B cell (primary cell): Measurements from ENCODE around the gene MGA. TPM values are rescaled to one million over a fixed set of nuclear protein-coding genes. Genes with fewer than 3 reads are reported as not detected.

Experiments
- ATAC-seq: fragments of 200-7000 bp; cut with Tn5 transposase; one replicate; pipeline ENCODE4 v1.10.0; 2021; ENCODE audit warnings: low read depth, mild to moderate bottlenecking, moderate number of reproducible peaks, moderate library complexity
- CTCF ChIA-PET: fragments of 350-600 bp; sonication (Branson Sonifier 250); formaldehyde crosslinking; loops from one replicate; lab custom pipeline; 2021; ENCODE audit warnings: antibody characterized with exemption, inconsistent platforms; lab: Charles Lee
- POLR2A ChIA-PET: fragments of 350-600 bp; sonication (Branson Sonifier 250); formaldehyde crosslinking; loops from one replicate; lab custom pipeline; 2021; ENCODE audit warnings: antibody characterized with exemption; lab: Charles Lee
- DNase-seq: peaks from one replicate; pipeline ENCODE4 v3.0.0; 2013
- H2AFZ ChIP-seq: 2 replicates; pipeline ENCODE4 v1.6.1; 2012; ENCODE audit warnings: mild to moderate bottlenecking, low read depth, low read length; ENCODE audit not compliant: insufficient read depth, poor library complexity, severe bottlenecking
- H3K27ac ChIP-seq, 2 donors: 1 replicate in 1 of 2; 2 replicates in 1 of 2; pipeline ENCODE4 v1.5.1; 2012 to 2013; ENCODE audit warnings: low read length in 2 of 2, mild to moderate bottlenecking in 2 of 2, moderate library complexity in 1 of 2
- H3K27me3 ChIP-seq, 4 experiments: fragments of 200-600 bp in 1 of 4; sonication (generic) in 1 of 4; replicated peaks in 1 of 4; 1 replicate in 2 of 4; 2 replicates in 2 of 4; pipeline versions ENCODE4 v1.6.1 to v1.7.0; 2013 to 2016; ENCODE audit warnings: low read length in 3 of 4, mild to moderate bottlenecking in 2 of 4, mixed read lengths in 1 of 4, moderate library complexity in 1 of 4; ENCODE audit not compliant: insufficient read depth in 4 of 4, control insufficient read depth in 3 of 4; ENCODE audit errors: control extremely low read depth in 1 of 4
- H3K36me3 ChIP-seq, 2 experiments: replicated peaks in 1 of 2; 1 replicate in 1 of 2; 2 replicates in 1 of 2; pipeline versions ENCODE4 v1.6.1 to v1.7.1; 2013; ENCODE audit warnings: low read length in 1 of 2; ENCODE audit not compliant: insufficient read depth in 2 of 2, control insufficient read depth in 1 of 2; ENCODE audit errors: control extremely low read depth in 1 of 2, extremely low read depth in 1 of 2
- H3K4me1 ChIP-seq, 2 donors: fragments of 200-600 bp in 1 of 2; sonication (generic) in 1 of 2; 1 replicate in 1 of 2; 2 replicates in 1 of 2; pipeline versions ENCODE4 v1.5.1 to v1.6.1; 2013 to 2017; ENCODE audit warnings: low read length in 2 of 2; ENCODE audit not compliant: control insufficient read depth in 2 of 2, insufficient read depth in 2 of 2
- H3K4me2 ChIP-seq: replicated peaks from 2 replicates; pipeline ENCODE3; 2012; ENCODE audit warnings: mild to moderate bottlenecking, low read depth, low read length; ENCODE audit not compliant: poor library complexity, severe bottlenecking
- H3K4me3 ChIP-seq, 5 experiments: fragments of 200-600 bp in 1 of 5; sonication (generic) in 1 of 5; 1 replicate in 3 of 5; 2 replicates in 2 of 5; pipeline versions ENCODE4 v1.5.1 to v1.7.0; 2011 to 2016; ENCODE audit warnings: low read length in 4 of 5, mild to moderate bottlenecking in 4 of 5, low read depth in 2 of 5, control low read depth in 1 of 5, moderate library complexity in 1 of 5; ENCODE audit not compliant: insufficient read depth in 1 of 5; ENCODE audit errors: control extremely low read depth in 1 of 5, extremely low read depth in 1 of 5
- H3K79me2 ChIP-seq: fragments of 200-600 bp; sonication (generic); one replicate; pipeline ENCODE4 v1.6.0; 2016; ENCODE audit warnings: low read length; ENCODE audit not compliant: control insufficient read depth, insufficient read depth
- H3K9ac ChIP-seq: fragments of 200-600 bp; sonication (generic); 2 replicates; pipeline ENCODE4 v1.6.1; 2017; ENCODE audit warnings: mild to moderate bottlenecking, low read length, moderate library complexity
- H3K9me3 ChIP-seq, 3 donors: one replicate each; pipeline versions ENCODE4 v1.6.1 to v1.7.1; 2013; ENCODE audit warnings: low read length in 2 of 3; ENCODE audit not compliant: control insufficient read depth in 2 of 3, insufficient read depth in 1 of 3; ENCODE audit errors: control extremely low read depth in 1 of 3
- H4K20me1 ChIP-seq: 2 replicates; pipeline ENCODE4 v1.6.0; 2012; ENCODE audit warnings: mild to moderate bottlenecking, low read length; ENCODE audit not compliant: insufficient read depth, control insufficient read depth, poor library complexity, severe bottlenecking
- H3K27ac Mint-ChIP-seq: one replicate; pipeline ENCODE4 v1.8.0; 2021; ENCODE audit warnings: mixed read lengths
- H3K27me3 Mint-ChIP-seq: one replicate; pipeline ENCODE4 v1.8.0; 2021; ENCODE audit warnings: mixed read lengths
- H3K4me1 Mint-ChIP-seq: one replicate; pipeline ENCODE4 v1.8.0; 2021; ENCODE audit warnings: mixed read lengths
- H3K4me3 Mint-ChIP-seq: one replicate; pipeline ENCODE4 v1.8.0; 2021; ENCODE audit warnings: mixed read lengths
- H3K9me3 Mint-ChIP-seq: one replicate; pipeline ENCODE4 v1.8.0; 2022; ENCODE audit warnings: mixed read lengths; ENCODE audit not compliant: insufficient read depth
- CTCF ChIP-seq: fragments of 200-600 bp; IDR thresholded peaks from one replicate; pipeline ENCODE4 v1.8.0; 2022; ENCODE audit warnings: antibody characterized with exemption, mild to moderate bottlenecking
- EZH2 ChIP-seq: IDR thresholded peaks from 2 replicates; pipeline ENCODE4 v1.6.1; 2012; ENCODE audit warnings: borderline replicate concordance, low read depth, mild to moderate bottlenecking, moderate library complexity, low read length; ENCODE audit not compliant: insufficient read depth, poor library complexity, severe bottlenecking
- WGBS: methylation state at CpG from one replicate; pipeline ENCODE4 v1.1.5; 2013; ENCODE audit warnings: missing lambda C conversion rate; ENCODE audit not compliant: insufficient coverage; 5-methylcytosine and 5-hydroxymethylcytosine counted together
- intact Hi-C: fragments of 100-400 bp; cut with micrococcal nuclease; formaldehyde crosslinking; loops from one replicate; pipeline ENCODE4 v1.10.0; 2022
- polyA plus RNA-seq: library from polyadenylated mRNA; depleted of rRNA; stranded (reverse); fragments of >200 nt; gene quantifications from 2 replicates; pipeline ENCODE4 v1.2.3, GENCODE V29; 2012
- total RNA-seq, 2 donors: library from RNA; stranded (reverse); fragments of 120-200 nt in 1 of 2; gene quantifications; 1 replicate in 1 of 2; 2 replicates in 1 of 2; pipeline versions ENCODE4 v1.2.3 to v1.2.4, GENCODE V29; 2013 to 2022

MGA gene
- total and polyA plus RNA-seq, 2 donors (not counting 1 experiment from before 2014, with no cell fraction given) = 5.4 to 79.7 TPM

- H3K27me3 Mint-ChIP-seq = no peaks in the 10 kb centered on the region
- H3K27ac ChIP-seq = no peak overlapping the region
- DNase-seq (no peak), ATAC-seq (no peak)
- H3K9me3 Mint-ChIP-seq = peaks cover 6% of the 10 kb centered on the region
- H3K27ac Mint-ChIP-seq = peak overlapping the region; percentile 83
- no peaks in the 10 kb centered on the region for H3K36me3 ChIP-seq
- TF ChIP-seq CTCF (no peak), EZH2 (no peak)
- H3K4me1 Mint-ChIP-seq = peaks cover 14% of the 10 kb centered on the region
- H3K9me3 ChIP-seq = peaks cover 3 to 22% (median 6%) of the 10 kb centered on the region in 3 donors
- H3K27me3 ChIP-seq = no peaks in the 10 kb centered on the region
- peaks cover 15 to 17% of the 10 kb centered on the region in 2 donors for H3K4me1 ChIP-seq
- ChIA-PET CTCF (interaction anchor here (1.0 to 1.8 kb wide), 3 partner anchors 17 to 726 kb away, joined by 3 to 7 read pairs (median 4); partner anchors contain the start of gene MGA), POLR2A (interaction anchor here (1.1 to 1.7 kb wide), 2 partner anchors 40 to 77 kb away, joined by 3 to 16 read pairs; partner anchors contain the start of genes MGA and RPAP1)
- 17% methylated on average over 10 of the region's 18 CpGs for whole genome bisulfite sequencing
- peak overlapping the region; percentile 73 for H2AFZ ChIP-seq
- peak overlapping the region; percentile 86 for H3K4me3 Mint-ChIP-seq
- intact Hi-C loops = loop anchor here (1.0 to 5.0 kb wide), 2 partner anchors 40 to 63 kb away; partner anchors contain the start of genes MGA and TYRO3
- peak overlapping the region; percentile 40 to 57 (median 49) for H3K4me3 ChIP-seq
- H3K79me2 ChIP-seq = no peaks in the 10 kb centered on the region
- H3K4me2 ChIP-seq = peak overlapping the region; percentile 83
- no peaks in the 10 kb centered on the region for H4K20me1 ChIP-seq
- peak overlapping the region; percentile 55 for H3K9ac ChIP-seq
Observed at GRCh38 chr15:41620536-41621199, 39.5 kb upstream of the MGA start.
